ENCODE results near the gene RPS29.

Gene RPS29

GRCh38 chr14:49621114-49621881 is 35.1 kb upstream of the RPS29 start:
- no peak overlapping the region for H4K91ac ChIP-seq (ENCODE audit: low read depth, low read length, poor library complexity)
- peak overlapping the region; percentile 99 for H3K23ac ChIP-seq (ENCODE audit: low read depth, low read length, poor library complexity)
- H3K4me2 ChIP-seq (ENCODE audit: insufficient read depth, low read length, poor library complexity, severe bottlenecking): peak overlapping the region; percentile 85
- peak overlapping the region; percentile 96 for H2BK5ac ChIP-seq (ENCODE audit: low read length)
- peak overlapping the region; percentile 99 for H3K9ac ChIP-seq (ENCODE audit: low read depth, low read length, poor library complexity)
- H2BK120ac ChIP-seq (ENCODE audit: low read depth, low read length): peak overlapping the region; percentile 61
- H3K4me1 ChIP-seq (ENCODE audit: control insufficient read depth in 2 of 2, insufficient read depth in 1 of 2, low read depth in 1 of 2, low read length in 2 of 2): peaks cover 2 to 15% of the 10 kb centered on the region in 2 donors
- H4K8ac ChIP-seq (ENCODE audit: low read depth, low read length): no peak overlapping the region
- peak overlapping the region; percentile 91 for H3K27ac ChIP-seq (replicated peaks; ENCODE audit: low read length)
- no peaks in the 10 kb centered on the region for H3K9me3 ChIP-seq (replicated peaks in 1 of 2; ENCODE audit: control insufficient read depth in 2 of 2, insufficient read depth in 1 of 2, low read depth in 1 of 2, low read length in 2 of 2)
- H3K4me3 ChIP-seq (ENCODE audit: low read length in 2 of 2): peak overlapping the region; percentile 76 to 98
- no peak overlapping the region for H3K4ac ChIP-seq (ENCODE audit: low read length)
- no peak overlapping the region for H2BK12ac ChIP-seq (ENCODE audit: low read length)
- H3K14ac ChIP-seq (ENCODE audit: low read length): peak overlapping the region; percentile 86
- H2AK5ac ChIP-seq (ENCODE audit: low read depth, low read length): peak overlapping the region; percentile 66
- H3K79me1 ChIP-seq (ENCODE audit: low read depth, low read length): peaks cover 4% of the 10 kb centered on the region
- peaks cover 6 to 77% of the 10 kb centered on the region in 2 donors for H3K36me3 ChIP-seq (replicated peaks in 1 of 2; ENCODE audit: control insufficient read depth in 2 of 2, insufficient read depth in 2 of 2, low read length in 2 of 2)
- no CpG with 5 or more reads among the region's 65 CpGs for WGBS, 2 donors (ENCODE audit: extremely low coverage in 2 of 2, insufficient read length in 2 of 2, insufficient replicate concordance in 1 of 2)
- H2BK15ac ChIP-seq (ENCODE audit: low read length): peak overlapping the region; percentile 92
- H2AFZ ChIP-seq (ENCODE audit: low read length): peak overlapping the region; percentile 95
- no peak for DNase-seq (ENCODE audit: low spot score)
- peak overlapping the region; percentile 98 for H3K18ac ChIP-seq (ENCODE audit: low read length)
- H3K27me3 ChIP-seq (ENCODE audit: control insufficient read depth in 3 of 3, insufficient read depth in 3 of 3, low read depth in 1 of 3, low read length in 3 of 3): no peaks in the 10 kb centered on the region

- Histone ChIP-seq H3K9ac (ENCODE audit: low read depth, low read length, poor library complexity) (peak within 1 kb of the TSS; percentile 99), H3K4me3 (ENCODE audit: low read length in 2 of 2) (peak within 1 kb of the TSS; percentile 76 to 98), H2BK5ac (ENCODE audit: low read length) (peak within 1 kb of the TSS; percentile 96), H3K27ac (replicated peaks; ENCODE audit: low read length) (peak within 1 kb of the TSS; percentile 91), H3K23ac (ENCODE audit: low read depth, low read length, poor library complexity) (peak within 1 kb of the TSS; percentile 99), H2BK120ac (ENCODE audit: low read depth, low read length) (peak within 1 kb of the TSS; percentile 61), H3K36me3 (replicated peaks in 1 of 2; ENCODE audit: control insufficient read depth in 2 of 2, insufficient read depth in 2 of 2, low read length in 2 of 2) (peaks cover 8 to 77% of the 10 kb centered on the region in 2 donors), H2AFZ (ENCODE audit: low read length) (peak within 1 kb of the TSS; percentile 95), H3K4me2 (ENCODE audit: insufficient read depth, low read length, poor library complexity, severe bottlenecking) (peak within 1 kb of the TSS; percentile 85), H3K14ac (ENCODE audit: low read length) (peak within 1 kb of the TSS; percentile 86), H3K27me3 (ENCODE audit: control insufficient read depth in 3 of 3, insufficient read depth in 3 of 3, low read depth in 1 of 3, low read length in 3 of 3) (no peaks in the 10 kb centered on the region), H4K8ac (ENCODE audit: low read depth, low read length) (no peak within 1 kb of the TSS), H2AK5ac (ENCODE audit: low read depth, low read length) (peak within 1 kb of the TSS; percentile 66), H3K4me1 (ENCODE audit: control insufficient read depth in 2 of 2, insufficient read depth in 1 of 2, low read depth in 1 of 2, low read length in 2 of 2) (peaks cover 2 to 15% of the 10 kb centered on the region in 2 donors), H2BK12ac (ENCODE audit: low read length) (no peak within 1 kb of the TSS), H3K4ac (ENCODE audit: low read length) (no peak within 1 kb of the TSS), H3K79me1 (ENCODE audit: low read depth, low read length) (peaks cover 4% of the 10 kb centered on the region), H4K91ac (ENCODE audit: low read depth, low read length, poor library complexity) (no peak within 1 kb of the TSS), H3K18ac (ENCODE audit: low read length) (peak within 1 kb of the TSS; percentile 98), H3K9me3 (replicated peaks in 1 of 2; ENCODE audit: control insufficient read depth in 2 of 2, insufficient read depth in 1 of 2, low read depth in 1 of 2, low read length in 2 of 2) (no peaks in the 10 kb centered on the region), H2BK15ac (ENCODE audit: low read length) (peak within 1 kb of the TSS; percentile 92)
- WGBS, 2 donors (ENCODE audit: extremely low coverage in 2 of 2, insufficient read length in 2 of 2, insufficient replicate concordance in 1 of 2): no CpG with 5 or more reads among the region's 85 CpGs
- peak; percentile 97 for DNase-seq (ENCODE audit: low spot score)
Measured at GRCh38 chr14:49620182-49621113, 34.3 kb upstream of the RPS29 start, which contains the start of the genes MGAT2 and RPL36AL. TSS of gene MGAT2 (plus strand) at chr14:49620799. CDS start at chr14:49621269, 470 bp downstream. TSS of gene RPL36AL (minus strand) at chr14:49620626. CDS start at chr14:49619104, 1,522 bp downstream.

- H4K91ac ChIP-seq (ENCODE audit: low read depth, low read length, poor library complexity): no peak overlapping the region
- H2AFZ ChIP-seq (ENCODE audit: low read length): peak overlapping the region; percentile 95
- H2BK120ac ChIP-seq (ENCODE audit: low read depth, low read length): no peak overlapping the region
- no peak overlapping the region for H2BK15ac ChIP-seq (ENCODE audit: low read length)
- peak overlapping the region; percentile 76 to 88 for H3K4me3 ChIP-seq (ENCODE audit: low read length in 2 of 2)
- H3K79me1 ChIP-seq (ENCODE audit: low read depth, low read length): peaks cover 4% of the 10 kb centered on the region
- H3K36me3 ChIP-seq (replicated peaks in 1 of 2; ENCODE audit: control insufficient read depth in 2 of 2, insufficient read depth in 2 of 2, low read length in 2 of 2): peaks cover 8 to 77% of the 10 kb centered on the region in 2 donors
- H3K4ac ChIP-seq (ENCODE audit: low read length): no peak overlapping the region
- H3K27ac ChIP-seq (replicated peaks; ENCODE audit: low read length): no peak overlapping the region
- H3K9me3 ChIP-seq (replicated peaks in 1 of 2; ENCODE audit: control insufficient read depth in 2 of 2, insufficient read depth in 1 of 2, low read depth in 1 of 2, low read length in 2 of 2): no peaks in the 10 kb centered on the region
- H3K9ac ChIP-seq (ENCODE audit: low read depth, low read length, poor library complexity): no peak overlapping the region
- DNase-seq (ENCODE audit: low spot score): no peak
- H3K14ac ChIP-seq (ENCODE audit: low read length): no peak overlapping the region
- no peak overlapping the region for H4K8ac ChIP-seq (ENCODE audit: low read depth, low read length)
- H3K23ac ChIP-seq (ENCODE audit: low read depth, low read length, poor library complexity): no peak overlapping the region
- H2AK5ac ChIP-seq (ENCODE audit: low read depth, low read length): no peak overlapping the region
- H2BK5ac ChIP-seq (ENCODE audit: low read length): no peak overlapping the region
- H3K4me2 ChIP-seq (ENCODE audit: insufficient read depth, low read length, poor library complexity, severe bottlenecking): peak overlapping the region; percentile 50
- no peak overlapping the region for H2BK12ac ChIP-seq (ENCODE audit: low read length)
- H3K27me3 ChIP-seq (ENCODE audit: control insufficient read depth in 3 of 3, insufficient read depth in 3 of 3, low read depth in 1 of 3, low read length in 3 of 3): no peaks in the 10 kb centered on the region
- no peak overlapping the region for H3K18ac ChIP-seq (ENCODE audit: low read length)
- no CpG with 5 or more reads among the region's 11 CpGs for WGBS, 2 donors (ENCODE audit: extremely low coverage in 2 of 2, insufficient read length in 2 of 2, insufficient replicate concordance in 1 of 2)
- peaks cover 2 to 15% of the 10 kb centered on the region in 2 donors for H3K4me1 ChIP-seq (ENCODE audit: control insufficient read depth in 2 of 2, insufficient read depth in 1 of 2, low read depth in 1 of 2, low read length in 2 of 2)
Measured at GRCh38 chr14:49619730-49620129, 33.5 kb upstream of the RPS29 start.
